Mucosa of stomach (tissue), 1 donor: ENCODE results near the gene GATM.
A peak's percentile ranks its signal among the peaks of the same experiment; 100 is the strongest.
"Not testable (repeated sequence)": the region's sequence is repeated elsewhere in the genome, so short reads cannot be mapped to it uniquely, and the experiment has no call there.

ENCODE experiments used
- H3K27me3 ChIP-seq: one replicate; pipeline ENCODE4 v1.7.0; 2013; ENCODE audit warnings: mild to moderate bottlenecking, low read length; ENCODE audit not compliant: control insufficient read depth, insufficient read depth
- H3K36me3 ChIP-seq: one replicate; pipeline ENCODE4 v1.7.0; 2013; ENCODE audit warnings: low read length; ENCODE audit not compliant: control insufficient read depth, insufficient read depth
- H3K4me1 ChIP-seq: one replicate; pipeline ENCODE4 v1.7.0; 2013; ENCODE audit warnings: mild to moderate bottlenecking, low read length; ENCODE audit not compliant: control insufficient read depth, insufficient read depth
- H3K4me3 ChIP-seq: one replicate; pipeline ENCODE4 v1.7.0; 2013; ENCODE audit warnings: low read length
- H3K9ac ChIP-seq: one replicate; pipeline ENCODE4 v1.7.0; 2013; ENCODE audit warnings: mild to moderate bottlenecking, low read length, moderate library complexity
- H3K9me3 ChIP-seq: one replicate; pipeline ENCODE4 v1.7.0; 2013; ENCODE audit warnings: mild to moderate bottlenecking, low read length, moderate library complexity; ENCODE audit not compliant: control insufficient read depth
- donor health status: Pancreatic carcinoma.

The GATM gene

DNA sequence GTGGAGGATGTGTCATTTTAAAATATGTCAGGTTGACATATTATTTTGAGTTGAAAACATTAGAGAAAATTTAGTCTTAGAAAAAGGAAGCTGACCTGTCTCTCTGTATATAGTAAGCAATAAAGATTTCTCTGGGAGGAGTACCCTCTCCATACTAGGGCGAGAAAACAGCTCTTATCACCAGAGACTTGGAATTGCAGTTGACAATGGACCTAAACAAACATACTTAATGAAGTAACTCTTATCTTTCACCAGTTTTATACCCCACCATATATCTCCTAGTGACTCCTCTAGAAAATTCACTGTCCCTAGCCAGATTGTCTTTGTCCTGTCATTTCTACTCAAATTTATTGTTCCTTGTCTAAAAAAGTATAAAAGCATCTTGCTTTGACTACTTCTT, 7.2 kb upstream of the GATM start:
- H3K9me3 ChIP-seq, result no peaks in the 10 kb centered on the region
- H3K4me1 ChIP-seq, result no peaks in the 10 kb centered on the region
- no peaks in the 10 kb centered on the region for H3K36me3 ChIP-seq
- H3K9ac ChIP-seq, result no peak overlapping the region
- H3K4me3 ChIP-seq, result no peak overlapping the region
- H3K27me3 ChIP-seq, result no peaks in the 10 kb centered on the region

DNA sequence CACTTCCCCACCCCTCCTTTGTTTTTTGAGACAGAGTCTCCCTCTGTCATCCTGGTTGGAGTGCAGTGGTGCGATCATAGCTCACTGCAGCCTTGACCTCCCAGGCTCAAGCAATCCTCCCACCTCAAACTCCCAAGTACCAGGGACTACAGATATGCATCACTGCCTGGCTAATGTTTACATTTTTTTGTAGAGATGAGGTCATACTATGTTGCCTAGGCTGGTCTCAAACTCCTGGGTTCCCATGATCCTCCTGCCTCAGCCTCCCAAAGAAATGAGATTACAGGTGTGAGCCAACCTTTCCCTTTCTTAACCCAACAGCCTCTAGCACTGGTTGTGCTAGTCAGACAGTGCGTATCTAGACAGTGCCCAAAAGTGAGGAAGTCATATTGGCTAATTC, 6.4 kb upstream of the GATM start:
- Histone ChIP-seq H3K9me3 (no peaks in the 10 kb centered on the region), H3K36me3 (no peaks in the 10 kb centered on the region), H3K27me3 (no peaks in the 10 kb centered on the region), H3K9ac (no peak overlapping the region), H3K4me3 (no peak overlapping the region), H3K4me1 (no peaks in the 10 kb centered on the region)

DNA sequence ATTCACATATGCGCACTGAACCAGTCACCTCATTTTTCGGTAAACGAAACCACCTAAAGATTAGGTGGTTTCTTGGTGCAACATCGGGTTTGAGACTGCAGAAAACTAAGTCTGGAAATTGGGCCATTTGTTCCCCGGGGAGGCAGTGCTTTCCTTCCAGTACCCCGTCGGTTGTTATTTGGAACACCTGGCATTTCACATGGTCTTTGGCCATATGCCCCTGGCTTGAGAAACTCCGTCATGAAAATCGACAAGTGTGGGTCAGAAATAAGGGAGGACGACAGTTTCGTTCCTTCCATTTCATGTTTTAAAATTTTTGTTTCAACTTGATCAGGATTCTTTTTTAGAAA, 544 bp upstream of the GATM start:
- H3K27me3 ChIP-seq, result no peaks in the 10 kb centered on the region
- peaks cover 8% of the 10 kb centered on the region for H3K4me1 ChIP-seq
- no peaks in the 10 kb centered on the region for H3K36me3 ChIP-seq
- H3K9me3 ChIP-seq, result no peaks in the 10 kb centered on the region
- peak overlapping the region; percentile 85 for H3K9ac ChIP-seq
- H3K4me3 ChIP-seq, result peak overlapping the region; percentile 98

DNA sequence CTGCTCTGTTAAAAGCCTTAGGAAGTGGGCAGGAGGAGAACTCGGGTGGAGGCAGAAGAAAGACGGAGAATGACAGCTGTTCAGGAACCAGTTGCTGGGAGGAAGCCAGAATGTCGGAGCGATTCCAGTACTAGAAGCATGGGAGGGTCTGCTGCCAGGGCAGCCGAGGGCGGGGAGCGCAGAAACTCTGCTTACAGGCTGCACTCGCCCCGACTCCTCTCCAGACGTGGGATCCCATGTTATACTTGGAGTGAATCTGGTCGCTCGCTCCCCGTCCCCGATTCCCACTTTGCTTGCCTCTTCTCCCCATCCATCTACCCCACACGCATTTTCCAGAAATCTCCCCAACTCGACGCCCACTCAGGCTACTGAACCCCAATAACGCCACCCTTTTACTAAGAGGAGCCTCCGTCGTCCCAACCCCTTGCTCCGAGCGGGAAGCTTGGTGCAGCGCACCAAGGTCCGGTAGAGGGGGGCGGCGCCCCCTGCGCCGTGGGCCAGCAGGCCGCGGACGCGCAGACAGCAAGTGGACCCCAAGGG, 665 bp downstream of the GATM start:
- H3K9ac ChIP-seq, result peak overlapping the region; percentile 85

DNA sequence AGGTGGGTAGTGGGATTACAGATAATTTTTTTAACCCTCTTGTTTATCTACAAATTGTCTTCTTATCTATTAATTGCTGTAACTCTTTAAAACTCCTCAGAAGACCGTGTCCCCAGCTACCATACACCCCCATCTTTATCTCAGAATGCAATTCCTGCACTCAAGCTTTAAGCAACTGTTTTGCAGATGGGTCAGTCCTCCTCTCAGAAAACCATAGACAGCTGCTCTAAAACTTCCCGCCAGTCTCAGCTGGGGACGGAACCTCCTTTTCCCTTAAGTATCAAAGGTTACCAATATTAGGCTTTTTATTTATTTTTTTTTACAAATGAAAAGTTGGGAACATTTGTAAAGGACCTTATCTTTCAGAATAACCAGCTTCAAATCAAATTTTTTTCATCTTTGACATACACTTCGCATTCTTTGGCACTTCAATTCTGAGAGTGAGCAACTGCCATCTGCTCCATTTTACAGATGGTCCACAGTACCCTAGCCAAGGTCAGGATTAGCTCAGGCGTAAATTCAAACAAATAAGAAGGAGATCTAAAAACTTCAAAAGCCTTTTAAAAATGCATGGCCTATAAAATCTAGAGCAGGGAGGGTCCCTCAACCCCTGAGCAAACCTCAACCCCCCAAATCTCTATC, 1.3 kb downstream of the GATM start:
- Histone ChIP-seq H3K4me1 (peaks cover 20% of the 10 kb centered on the region), H3K27me3 (no peaks in the 10 kb centered on the region)

More for the DNA sequence above, 665 bp downstream of the GATM start:
- Histone ChIP-seq H3K9me3 (no peaks in the 10 kb centered on the region), H3K4me3 (peak overlapping the region; percentile 98), H3K36me3 (no peaks in the 10 kb centered on the region), H3K27me3 (no peaks in the 10 kb centered on the region), H3K4me1 (peaks cover 14% of the 10 kb centered on the region)

DNA sequence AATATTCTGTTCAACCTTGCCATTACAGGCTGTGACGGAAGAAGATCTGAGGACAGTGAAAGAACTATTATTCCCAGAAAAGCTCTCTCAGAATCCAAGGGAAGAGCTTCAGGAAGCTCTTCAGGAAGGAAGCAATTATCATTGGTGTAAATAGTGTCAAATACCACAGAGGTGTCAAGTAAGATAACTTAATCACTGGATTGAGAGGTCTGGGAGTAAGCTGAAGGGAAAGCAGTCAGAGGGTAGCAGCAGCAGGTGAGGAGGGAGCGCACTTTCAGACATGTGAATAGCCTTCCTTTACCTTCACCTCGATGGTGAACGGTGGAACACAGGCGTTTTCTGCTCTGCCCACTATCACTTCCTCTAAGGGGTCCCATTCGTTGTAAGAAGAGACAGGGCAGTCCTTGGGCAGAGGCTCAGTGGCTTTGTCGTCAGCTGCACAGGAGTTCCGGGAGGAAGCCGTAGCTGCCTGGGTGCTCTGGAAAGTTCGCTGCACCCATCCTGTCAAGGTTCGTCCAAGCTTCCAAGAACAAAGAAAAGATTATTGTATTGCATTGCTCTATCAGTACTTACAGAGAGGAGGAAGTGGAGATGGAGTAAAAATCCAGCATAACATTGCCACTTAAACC, 1.9 kb downstream of the GATM start:
- no peaks in the 10 kb centered on the region for H3K9me3 ChIP-seq
- no peaks in the 10 kb centered on the region for H3K27me3 ChIP-seq
- no peaks in the 10 kb centered on the region for H3K36me3 ChIP-seq
- no peak overlapping the region for H3K4me3 ChIP-seq
- H3K9ac ChIP-seq, result peak overlapping the region; percentile 85
- peaks cover 24% of the 10 kb centered on the region for H3K4me1 ChIP-seq

More for the DNA sequence above, 1.3 kb downstream of the GATM start:
- H3K36me3 ChIP-seq, result no peaks in the 10 kb centered on the region
- H3K4me3 ChIP-seq, result peak overlapping the region; percentile 98
- peak overlapping the region; percentile 85 for H3K9ac ChIP-seq
- no peaks in the 10 kb centered on the region for H3K9me3 ChIP-seq

DNA sequence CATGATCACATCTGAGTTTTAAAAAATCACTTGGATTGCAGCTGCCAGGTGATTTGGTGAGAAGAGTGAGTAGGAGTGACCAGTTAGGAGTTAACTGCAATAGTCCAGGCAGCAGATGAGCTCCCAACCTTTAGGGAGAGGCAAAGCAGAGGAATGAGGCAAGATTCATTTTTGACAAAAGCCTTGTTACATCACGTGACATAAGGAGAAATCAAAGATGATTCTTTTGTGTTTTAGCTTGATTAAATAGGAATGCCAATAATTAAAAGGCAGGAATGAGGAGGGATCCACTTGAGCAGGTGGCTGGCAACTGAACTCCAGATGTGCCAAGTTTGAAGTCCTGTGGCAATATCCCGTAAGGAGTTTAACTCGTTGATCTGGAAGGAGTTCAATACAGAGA, 2.5 kb downstream of the GATM start:
- Histone ChIP-seq H3K4me1 (peaks cover 24% of the 10 kb centered on the region), H3K9me3 (no peaks in the 10 kb centered on the region), H3K27me3 (no peaks in the 10 kb centered on the region), H3K9ac (no peak overlapping the region), H3K36me3 (no peaks in the 10 kb centered on the region), H3K4me3 (no peak overlapping the region)

DNA sequence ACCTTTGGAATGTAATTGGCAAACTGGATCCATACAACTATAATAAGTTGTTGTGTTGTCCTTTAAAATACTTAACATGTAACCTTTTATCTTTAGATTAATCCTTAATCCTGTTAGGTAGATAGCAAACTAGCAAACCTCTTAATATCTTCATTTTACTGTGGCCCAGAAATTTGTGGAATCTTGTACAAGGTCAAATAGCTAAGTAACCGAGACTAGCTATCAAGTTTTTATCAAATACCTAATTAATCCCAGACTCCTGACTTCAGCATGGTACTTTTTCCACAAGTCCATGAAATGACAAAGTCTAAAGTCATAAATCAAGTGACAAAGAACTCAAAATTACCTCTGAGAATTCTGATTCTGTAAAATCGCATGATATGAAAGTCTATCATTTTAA, 4.4 kb downstream of the GATM start:
- Histone ChIP-seq H3K9me3 (no peaks in the 10 kb centered on the region), H3K27me3 (no peaks in the 10 kb centered on the region), H3K4me1 (peaks cover 24% of the 10 kb centered on the region), H3K9ac (no peak overlapping the region), H3K36me3 (no peaks in the 10 kb centered on the region), H3K4me3 (no peak overlapping the region)

DNA sequence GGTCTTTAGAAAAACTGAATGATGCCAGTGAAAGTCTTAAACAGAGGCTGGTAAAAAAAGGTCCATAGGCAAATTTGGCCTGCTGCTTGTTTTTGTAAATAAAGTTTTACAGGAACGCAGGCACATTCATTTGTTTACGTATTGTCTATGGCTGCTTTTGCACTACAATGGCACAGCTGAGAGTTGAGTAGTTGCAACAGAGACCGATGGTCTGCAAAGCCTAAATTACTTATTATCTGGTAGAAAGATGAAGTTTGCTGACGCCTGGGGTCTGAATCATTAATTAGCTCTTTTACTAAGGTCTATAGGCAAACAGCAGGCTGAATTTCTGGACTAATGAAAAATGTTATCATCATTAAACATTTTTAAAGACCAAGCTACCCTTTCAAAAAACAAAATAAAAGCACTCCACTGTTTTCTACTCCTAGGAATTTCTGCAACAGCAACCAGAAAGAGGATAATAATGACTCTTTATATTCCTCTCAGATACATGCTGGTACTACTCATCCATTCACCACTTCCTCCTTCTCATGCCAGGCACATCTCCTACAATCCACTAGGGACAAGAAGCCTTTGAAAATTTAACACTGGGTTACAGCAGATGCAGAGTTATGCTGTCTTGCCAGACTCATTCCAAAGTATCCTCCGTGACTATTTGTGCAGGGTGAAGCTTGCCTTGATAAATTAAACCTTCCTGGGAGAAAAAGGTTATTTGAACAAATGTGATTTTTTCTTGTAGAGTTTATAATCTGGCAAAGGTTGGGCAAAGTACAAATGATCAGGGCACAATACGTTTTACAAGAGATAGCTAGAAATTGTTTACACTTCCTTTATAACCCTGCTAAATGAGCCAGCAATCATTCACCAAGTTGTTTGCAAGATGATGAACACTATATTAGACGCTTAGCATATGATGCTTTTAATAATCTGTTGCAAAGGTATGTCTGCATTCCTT, 6.0 kb downstream of the GATM start:
- no peaks in the 10 kb centered on the region for H3K36me3 ChIP-seq
- no peak overlapping the region for H3K4me3 ChIP-seq
- peaks cover 20% of the 10 kb centered on the region for H3K4me1 ChIP-seq
- H3K9ac ChIP-seq, result no peak overlapping the region
- no peaks in the 10 kb centered on the region for H3K9me3 ChIP-seq
- no peaks in the 10 kb centered on the region for H3K27me3 ChIP-seq

DNA sequence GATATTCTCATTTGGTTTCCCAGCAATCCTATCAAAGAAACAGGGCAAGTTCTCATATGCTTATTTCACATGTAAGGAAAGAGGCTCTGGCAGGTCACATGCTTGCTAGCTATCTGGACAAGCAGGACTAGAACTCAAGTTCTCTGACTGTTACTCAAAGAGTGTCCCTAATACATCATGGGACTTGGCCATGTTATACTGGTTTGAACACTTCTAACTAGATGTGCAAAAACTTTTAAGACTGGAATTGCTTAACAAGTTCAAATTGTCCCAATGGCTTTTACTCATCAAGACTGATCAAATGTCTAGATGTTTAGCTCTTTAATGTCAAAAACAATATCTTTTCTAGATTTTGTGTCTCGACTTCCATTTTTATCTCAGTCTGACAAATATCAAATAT, 6.8 kb downstream of the GATM start:
- Histone ChIP-seq H3K4me3 (no peak overlapping the region), H3K27me3 (no peaks in the 10 kb centered on the region), H3K4me1 (peaks cover 16% of the 10 kb centered on the region), H3K9ac (no peak overlapping the region), H3K9me3 (no peaks in the 10 kb centered on the region), H3K36me3 (no peaks in the 10 kb centered on the region)

DNA sequence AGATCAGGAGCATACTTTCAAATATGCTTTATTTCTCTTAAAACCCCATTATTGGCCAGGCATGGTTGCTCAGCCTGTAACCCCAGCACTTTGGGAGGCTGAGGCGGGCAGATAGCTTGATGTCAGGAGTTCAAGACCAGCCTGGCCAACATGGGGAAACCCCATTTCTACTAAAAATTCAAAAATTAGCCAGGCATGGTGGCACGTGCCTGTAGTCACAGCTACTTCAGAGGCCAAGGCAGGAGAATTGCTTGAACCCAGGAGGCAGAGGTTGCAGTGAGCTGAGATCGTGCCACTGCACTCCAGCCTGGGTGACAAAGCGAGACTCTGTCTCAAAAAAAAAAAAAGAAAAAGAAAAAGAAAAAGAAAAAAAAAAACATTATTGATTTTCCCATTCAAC, 8.3 kb downstream of the GATM start:
- H3K4me1 ChIP-seq, result peaks cover 16% of the 10 kb centered on the region

DNA sequence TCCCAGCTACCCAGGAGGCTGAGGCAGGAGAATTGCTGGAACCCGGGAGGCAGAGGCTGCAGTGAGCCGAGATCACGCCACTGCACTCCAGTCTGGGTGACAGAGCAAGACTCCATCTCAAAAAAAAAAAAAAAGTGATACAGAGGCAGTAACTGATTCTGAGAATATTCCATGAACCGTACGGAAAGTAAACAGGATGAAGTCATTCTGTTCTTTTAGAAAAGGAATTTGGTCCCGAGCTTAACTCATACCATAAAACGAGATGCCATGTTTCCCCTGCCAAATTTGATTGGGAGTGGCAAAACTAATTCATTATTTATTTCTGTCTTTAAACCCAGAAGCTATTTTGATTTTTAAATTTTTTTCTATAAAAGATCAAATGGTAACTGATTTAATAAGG, 11.1 kb downstream of the GATM start:
- H3K9ac ChIP-seq, H3K4me3 ChIP-seq, H3K4me1 ChIP-seq, H3K9me3 ChIP-seq, H3K36me3 ChIP-seq, H3K27me3 ChIP-seq: not testable (repeated sequence)

More for the DNA sequence above, 8.3 kb downstream of the GATM start:
- H3K9me3 ChIP-seq, H3K4me3 ChIP-seq, H3K27me3 ChIP-seq, H3K36me3 ChIP-seq, H3K9ac ChIP-seq: not testable (repeated sequence)
